Vagina (tissue), 2 donors: Measurements from ENCODE around the gene FHDC1.

Source experiments
- POLR2A ChIP-seq, 2 donors: fragments of 450-650 bp; IDR thresholded peaks; one replicate each; pipeline ENCODE4 v1.6.1; 2017; ENCODE audit warnings: antibody characterized with exemption in 2 of 2, mild to moderate bottlenecking in 2 of 2, moderate library complexity in 2 of 2
- POLR2AphosphoS5 ChIP-seq, 2 donors: sonication (generic); formaldehyde crosslinking; IDR thresholded peaks; one replicate each; pipeline ENCODE4 v1.9.0; 2017; ENCODE audit warnings: antibody characterized with exemption in 2 of 2, mild to moderate bottlenecking in 2 of 2, low read depth in 1 of 2; ENCODE audit not compliant: insufficient read depth in 1 of 2
- TF ChIP-seq, protein P1 (sequence below), 3 experiments: fragments of 450-650 bp in 2 of 3; fragments of 200-600 bp in 1 of 3; sonication (generic) in 1 of 3; IDR thresholded peaks; one replicate each; pipeline ENCODE4 v1.5.1; 2017 to 2019; ENCODE audit warnings: antibody characterized with exemption in 3 of 3, mild to moderate bottlenecking in 2 of 3, moderate library complexity in 2 of 3

DNA sequence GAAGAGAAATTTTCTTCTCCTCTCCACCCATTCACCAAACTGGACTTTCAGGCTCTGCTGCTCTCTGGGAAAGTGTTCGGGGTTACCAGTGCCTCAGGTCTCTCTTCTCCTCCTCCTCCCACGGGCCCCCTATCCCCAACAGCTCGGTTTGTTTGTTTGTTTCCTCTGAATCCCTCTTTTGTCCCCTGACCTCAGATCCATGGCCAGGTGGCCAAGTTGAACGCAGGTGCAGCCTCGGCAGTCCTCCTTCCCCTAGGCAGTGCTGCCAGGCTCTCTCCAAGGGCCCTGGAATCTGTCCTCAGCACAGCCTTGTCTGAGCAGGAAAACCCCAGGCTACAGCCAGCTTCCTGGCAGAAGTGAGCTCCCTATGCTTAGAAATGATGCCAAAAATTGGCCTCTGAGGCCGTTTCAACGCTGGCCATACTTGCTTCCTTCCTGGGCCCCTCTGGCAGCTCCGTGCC lies 60.0 kb downstream of the FHDC1 start:
- TF ChIP-seq POLR2AphosphoS5 (IDR thresholded peaks at IDR 0.05; ENCODE audit: insufficient read depth in 1 of 2, low read depth in 1 of 2) (no peak), POLR2A (IDR thresholded peaks at IDR 0.05) (no peak)
- TF ChIP-seq, protein P1, sequence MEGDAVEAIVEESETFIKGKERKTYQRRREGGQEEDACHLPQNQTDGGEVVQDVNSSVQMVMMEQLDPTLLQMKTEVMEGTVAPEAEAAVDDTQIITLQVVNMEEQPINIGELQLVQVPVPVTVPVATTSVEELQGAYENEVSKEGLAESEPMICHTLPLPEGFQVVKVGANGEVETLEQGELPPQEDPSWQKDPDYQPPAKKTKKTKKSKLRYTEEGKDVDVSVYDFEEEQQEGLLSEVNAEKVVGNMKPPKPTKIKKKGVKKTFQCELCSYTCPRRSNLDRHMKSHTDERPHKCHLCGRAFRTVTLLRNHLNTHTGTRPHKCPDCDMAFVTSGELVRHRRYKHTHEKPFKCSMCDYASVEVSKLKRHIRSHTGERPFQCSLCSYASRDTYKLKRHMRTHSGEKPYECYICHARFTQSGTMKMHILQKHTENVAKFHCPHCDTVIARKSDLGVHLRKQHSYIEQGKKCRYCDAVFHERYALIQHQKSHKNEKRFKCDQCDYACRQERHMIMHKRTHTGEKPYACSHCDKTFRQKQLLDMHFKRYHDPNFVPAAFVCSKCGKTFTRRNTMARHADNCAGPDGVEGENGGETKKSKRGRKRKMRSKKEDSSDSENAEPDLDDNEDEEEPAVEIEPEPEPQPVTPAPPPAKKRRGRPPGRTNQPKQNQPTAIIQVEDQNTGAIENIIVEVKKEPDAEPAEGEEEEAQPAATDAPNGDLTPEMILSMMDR (IDR thresholded peaks at IDR 0.05): no peak
